DLD1 (cell line): ENCODE data around the gene PHYKPL.
"Not testable (repeated sequence)": the region's sequence is repeated elsewhere in the genome, so short reads cannot be mapped to it uniquely, and the experiment has no call there.

Experiments used
- in situ Hi-C: cut with HindIII; loops from 2 replicates; pipeline ENCODE4 v1.10.0; 2017; ENCODE audit warnings: low sequenced_read_pairs

PHYKPL gene

DNA sequence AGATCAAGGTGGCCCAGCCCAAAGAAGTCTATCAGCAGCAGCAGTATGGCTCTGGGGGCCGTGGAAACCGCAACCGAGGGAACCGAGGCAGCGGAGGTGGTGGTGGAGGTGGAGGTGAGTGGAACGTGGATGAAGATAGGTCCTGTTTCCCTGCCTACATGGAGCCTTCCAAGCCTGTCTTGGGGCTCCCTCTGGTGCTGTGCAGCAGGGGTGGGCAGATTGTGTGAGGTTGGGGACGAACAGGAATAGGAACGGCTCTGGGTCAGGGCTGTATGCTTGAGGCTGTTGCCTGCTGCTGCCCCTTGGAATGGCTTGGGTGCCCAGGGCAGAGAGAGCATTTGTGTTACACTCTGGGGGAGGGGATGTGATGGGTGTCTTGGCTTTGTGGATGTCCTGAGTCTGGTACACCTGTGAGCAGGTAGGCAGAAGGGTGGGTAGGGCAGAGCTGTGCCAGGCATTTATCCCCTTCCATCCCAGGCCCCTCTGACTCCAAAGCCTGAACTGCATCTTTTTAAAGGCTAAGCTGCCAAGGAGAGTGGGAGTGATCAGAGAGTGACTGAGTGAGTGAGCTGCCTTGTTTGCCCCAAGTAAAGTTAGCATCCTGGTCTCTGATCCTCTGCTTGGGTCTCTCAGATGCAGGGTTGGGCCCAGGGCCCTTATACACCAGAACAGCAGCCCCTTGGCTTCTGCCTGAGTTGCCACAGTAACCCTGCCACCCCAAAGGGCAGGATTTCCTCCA is 23.1 kb downstream of the PHYKPL start:
- in situ Hi-C loops = no loop called here

DNA sequence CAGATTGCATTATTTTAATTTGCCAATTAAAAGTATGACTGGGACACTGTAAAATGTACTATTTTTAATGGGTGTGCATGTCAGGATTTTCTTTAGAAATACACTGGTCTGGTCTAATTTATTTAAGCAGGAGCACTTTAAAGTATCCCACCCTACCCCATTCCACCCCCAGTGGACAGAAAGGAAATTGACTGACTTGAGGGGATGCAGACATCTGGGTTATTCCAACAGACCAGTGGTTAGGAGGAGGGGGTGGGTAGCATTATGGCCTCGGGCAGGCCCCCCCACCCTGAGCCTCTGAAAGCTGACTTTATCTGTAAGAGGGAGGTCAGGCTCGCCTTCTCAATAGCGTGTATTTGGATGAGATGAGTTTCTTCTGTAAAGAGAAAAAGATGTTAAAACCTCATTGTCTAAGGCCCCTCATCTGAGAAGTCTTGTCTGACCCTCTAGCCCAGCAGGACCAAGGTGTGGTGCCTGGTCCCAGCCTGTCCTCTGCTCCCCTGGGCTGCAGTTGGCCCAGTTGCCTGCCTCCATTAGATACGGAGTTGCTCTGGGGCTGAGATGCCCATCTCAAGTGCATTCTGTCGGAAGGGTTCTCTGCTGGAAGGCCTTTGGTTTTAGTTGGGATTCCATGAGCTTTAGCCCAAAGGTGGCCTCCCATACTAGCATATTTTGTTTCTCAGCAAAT is 23.9 kb downstream of the PHYKPL start:
- in situ Hi-C loops = no loop called here

DNA sequence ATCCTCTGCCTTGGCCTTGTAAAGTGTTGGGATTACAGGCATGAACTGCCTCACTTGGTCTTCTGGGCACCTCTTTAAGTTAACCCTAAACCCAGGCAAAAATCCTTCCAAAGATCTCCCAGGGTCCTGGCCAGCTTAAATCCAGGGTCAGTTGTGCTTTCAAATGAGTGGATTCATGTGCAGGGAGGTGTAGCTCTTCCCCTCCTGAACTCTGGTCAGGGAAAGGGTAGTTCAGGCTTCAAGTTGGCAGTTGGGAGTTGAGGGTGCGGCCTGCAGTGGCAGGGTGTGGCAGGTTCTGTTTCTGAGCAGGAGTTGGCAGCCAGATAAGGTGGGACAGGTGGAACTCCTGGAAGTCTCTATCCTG is 24.7 kb downstream of the PHYKPL start:
- in situ Hi-C loops = no loop called here

DNA sequence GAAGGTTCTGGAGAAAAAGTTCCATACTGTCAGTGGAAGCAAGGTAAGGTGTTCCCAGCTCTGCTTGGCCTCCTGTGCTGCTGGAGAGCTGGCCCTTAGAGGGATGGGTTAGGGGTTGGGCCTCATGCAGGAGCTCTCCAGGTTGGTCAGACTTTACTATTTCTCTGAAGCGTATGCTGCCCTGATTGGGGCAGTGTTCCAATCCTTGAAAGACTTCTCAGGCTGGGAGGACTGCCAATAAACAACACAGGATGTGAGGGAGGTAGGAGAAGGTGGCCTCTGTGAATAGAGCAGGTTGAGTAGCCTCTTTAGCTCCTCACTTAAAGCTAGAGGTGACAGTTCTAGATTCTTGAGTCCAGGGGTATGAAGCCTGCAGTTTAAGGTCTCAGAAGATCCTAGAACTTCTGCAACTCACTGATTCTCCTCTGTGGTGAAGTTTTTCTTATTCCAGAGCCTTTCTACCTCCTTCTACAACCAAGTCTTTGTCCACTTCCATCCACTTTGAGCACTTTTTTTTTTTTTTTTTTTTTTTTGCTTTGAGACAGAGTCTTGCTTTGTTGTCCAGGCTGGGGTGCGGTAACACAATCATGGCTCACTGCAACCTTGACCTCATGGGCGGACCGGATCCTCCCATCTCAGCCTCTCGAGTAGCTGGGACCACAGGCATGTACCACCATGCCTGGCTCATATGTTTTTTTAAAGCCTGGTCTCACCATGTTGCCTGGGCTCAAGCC is 25.3 kb downstream of the PHYKPL start:
- in situ Hi-C loops = no loop called here

DNA sequence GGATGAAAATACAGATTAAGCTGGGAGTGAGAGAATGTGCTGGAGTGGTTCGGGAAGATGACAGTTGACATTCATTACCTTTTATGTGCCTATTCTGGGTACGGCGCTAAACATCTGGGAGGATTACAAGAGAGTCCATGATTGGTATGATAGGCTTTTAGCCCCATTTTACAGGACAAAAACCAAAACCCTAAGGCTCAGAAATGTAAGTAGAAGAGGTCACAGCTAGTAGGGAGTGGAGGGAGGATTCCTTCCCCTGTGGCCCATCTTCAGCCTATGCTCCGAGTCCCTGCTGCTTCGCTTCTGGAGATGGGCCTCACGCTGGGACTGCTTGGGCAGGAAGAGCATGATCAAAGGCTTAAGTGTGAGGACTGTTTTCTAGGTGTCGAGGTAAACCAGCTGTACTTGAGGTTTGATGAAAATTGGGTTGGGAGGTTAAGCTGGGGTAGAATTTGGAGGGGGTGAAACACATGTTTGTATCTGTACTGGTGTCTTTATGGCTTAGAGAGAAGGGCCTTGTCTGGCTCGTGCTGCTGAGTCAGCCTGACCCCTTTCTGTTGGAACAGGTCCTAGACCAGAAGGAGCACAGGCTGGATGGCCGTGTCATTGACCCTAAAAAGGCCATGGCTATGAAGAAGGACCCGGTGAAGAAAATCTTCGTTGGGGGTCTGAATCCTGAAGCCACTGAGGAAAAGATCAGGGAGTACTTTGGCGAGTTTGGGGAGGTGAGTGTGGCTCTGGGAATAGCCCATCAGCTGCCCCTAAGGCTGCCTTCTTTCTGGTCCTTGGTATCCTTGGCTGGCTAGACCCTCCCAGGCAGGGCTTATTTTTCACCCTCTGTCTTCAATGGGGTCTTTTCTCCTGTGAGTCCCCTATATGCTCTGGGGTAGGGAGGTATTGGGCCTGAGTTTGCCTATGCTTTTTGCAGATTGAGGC is 26.2 kb downstream of the PHYKPL start:
- in situ Hi-C loops = no loop called here

DNA sequence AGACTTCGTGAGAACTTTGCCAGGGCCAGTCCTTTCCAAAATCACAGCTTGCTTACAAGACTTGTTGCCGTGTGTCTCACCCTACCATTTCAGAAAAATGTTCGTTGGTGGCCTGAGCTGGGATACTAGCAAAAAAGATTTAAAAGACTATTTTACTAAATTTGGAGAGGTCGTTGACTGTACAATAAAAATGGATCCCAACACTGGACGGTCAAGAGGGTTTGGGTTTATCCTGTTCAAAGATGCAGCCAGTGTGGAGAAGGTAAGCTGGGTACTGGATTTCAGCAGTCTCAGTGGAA is 26.9 kb downstream of the PHYKPL start:
- in situ Hi-C loops = no loop called here

DNA sequence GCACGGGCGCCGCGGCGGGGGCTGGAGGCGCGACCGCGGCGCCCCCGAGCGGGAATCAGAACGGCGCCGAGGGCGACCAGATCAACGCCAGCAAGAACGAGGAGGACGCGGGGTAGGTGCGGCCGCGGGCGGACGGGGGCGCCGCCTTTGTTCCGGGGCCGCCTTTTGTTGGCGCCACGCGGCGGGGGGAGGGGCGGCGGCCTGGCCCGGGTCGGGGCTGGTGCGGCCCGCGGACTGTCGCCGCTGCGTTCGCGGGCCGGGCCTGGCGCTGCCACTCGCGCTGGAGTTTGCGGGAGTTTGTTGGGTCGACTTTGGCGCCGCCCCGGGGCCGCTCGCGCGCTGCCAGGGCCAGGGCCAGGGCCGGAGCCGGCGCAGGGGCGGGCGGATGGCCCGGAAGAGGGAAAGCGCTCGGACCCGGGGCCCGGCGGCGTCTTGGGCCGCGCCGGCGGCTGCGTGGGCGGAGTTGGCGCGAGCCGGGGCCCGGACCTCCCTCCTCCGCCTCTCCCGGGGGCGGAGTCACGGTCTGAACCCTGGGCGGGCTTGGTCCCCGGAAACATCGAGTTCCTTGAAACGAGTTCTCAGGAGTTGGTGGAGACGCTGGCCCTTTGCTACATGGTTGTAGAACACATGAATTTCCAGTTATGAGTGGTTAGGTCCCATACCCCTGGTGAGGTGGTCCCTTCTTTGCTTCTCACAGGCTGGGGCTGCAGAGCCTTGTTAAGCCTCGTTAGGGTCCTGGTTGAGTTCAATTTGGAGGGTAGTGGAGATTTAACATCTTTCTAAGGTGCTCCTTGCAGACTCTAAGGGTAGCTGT is 27.5 kb downstream of the PHYKPL start:
- in situ Hi-C loops = no loop called here

DNA sequence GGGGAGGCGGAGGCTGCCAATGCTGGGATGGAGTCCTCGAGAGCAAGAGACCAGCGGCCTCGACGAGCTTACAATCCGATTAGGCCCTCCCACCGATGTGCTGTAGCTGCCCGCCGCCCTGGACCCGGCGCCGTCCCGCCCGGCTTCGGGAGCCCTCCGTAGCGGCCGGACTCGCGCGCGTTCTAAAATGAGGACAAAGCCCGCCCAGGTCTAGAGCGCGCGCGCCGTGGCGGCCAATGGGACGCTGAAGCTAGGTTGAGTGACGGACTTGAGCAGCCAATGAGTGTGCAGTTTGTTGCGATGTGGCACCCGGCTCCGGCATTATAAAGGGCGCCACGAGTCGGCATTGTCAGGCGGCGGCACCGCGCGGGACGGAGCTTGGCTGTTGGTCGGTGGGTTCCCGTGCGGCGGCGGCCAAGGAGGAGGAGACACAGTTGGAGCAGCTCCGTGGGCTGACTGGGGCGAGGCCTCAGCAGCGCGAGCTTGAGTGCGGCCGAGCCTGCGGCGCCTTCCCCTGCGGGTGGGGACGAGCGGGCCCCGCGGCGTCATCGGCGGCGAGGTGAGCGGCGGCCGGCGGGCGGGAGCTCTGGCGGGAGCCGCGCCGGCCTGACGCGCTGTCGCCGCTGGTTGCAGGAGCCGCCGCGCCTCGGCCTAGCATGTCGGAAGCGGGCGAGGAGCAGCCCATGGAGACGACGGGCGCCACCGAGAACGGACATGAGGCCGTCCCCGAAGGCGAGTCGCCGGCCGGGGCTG is 28.2 kb downstream of the PHYKPL start, which contains the start of gene HNRNPAB:
HNRNPAB (plus strand) TSS at position 352 of the 753 bp plus-strand sequence; CDS start at position 657, 305 bp downstream.
- in situ Hi-C loops = no loop called here

DNA sequence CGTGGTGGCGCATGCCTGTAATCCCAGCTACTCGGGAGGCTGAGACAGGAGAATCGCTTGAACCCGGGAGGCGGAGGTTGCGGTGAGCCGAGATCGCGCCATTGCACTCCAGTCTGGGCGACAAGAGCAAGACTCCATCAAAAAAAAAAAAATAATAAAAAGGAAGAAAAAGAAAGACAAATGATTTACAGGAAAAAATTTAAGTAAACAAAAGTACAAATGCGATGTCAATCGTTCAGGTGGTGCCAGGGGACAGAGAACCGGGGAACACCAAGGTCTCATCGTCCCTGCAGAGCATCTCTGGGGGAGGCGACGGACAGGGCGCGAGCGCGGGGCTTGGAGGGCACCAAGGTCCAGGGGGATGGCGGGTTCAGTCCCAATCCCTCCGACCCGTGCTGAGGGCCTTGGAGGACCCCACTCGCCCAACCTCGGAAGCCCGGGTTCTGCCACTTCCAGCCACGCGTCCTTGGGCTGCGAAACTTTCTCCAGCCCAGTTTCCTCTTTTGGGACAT is 28.9 kb downstream of the PHYKPL start:
- in situ Hi-C loops = no loop called here

DNA sequence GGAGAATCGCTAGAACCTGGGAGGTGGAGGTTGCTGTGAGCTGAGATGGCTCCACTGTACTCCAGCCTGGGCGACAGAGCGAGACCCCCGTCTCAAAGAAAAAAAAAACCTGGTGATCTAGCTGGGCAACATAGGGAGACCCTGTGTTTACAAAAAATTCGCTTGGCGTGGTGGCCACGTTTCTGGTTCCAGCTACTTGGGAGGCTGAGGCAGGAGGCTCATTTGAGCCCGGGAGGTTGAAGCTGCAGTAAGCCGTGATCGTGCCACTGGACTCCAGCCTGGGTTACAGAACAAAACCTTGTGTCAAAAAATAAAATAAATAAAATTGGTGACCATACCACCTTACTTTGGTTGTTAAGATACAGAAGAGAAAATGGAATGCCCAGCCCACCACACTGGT is 30.1 kb downstream of the PHYKPL start:
- in situ Hi-C loops = no loop called here

DNA sequence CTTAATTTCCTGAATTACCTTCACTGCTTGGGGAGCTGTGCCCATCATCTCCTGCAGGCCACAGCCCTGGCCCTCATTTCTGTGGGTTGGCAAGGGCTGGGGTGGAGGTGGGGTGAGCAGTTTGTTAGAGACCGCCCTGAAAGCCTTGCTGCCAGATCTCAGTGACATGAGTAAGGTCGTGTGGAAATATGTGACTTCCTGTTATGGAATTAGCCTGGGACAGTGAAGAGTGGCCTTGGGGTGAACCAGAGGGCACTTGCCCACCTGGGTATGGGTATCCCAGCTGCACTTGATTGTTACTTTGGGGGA is 30.7 kb downstream of the PHYKPL start:
- in situ Hi-C loops = no loop called here

DNA sequence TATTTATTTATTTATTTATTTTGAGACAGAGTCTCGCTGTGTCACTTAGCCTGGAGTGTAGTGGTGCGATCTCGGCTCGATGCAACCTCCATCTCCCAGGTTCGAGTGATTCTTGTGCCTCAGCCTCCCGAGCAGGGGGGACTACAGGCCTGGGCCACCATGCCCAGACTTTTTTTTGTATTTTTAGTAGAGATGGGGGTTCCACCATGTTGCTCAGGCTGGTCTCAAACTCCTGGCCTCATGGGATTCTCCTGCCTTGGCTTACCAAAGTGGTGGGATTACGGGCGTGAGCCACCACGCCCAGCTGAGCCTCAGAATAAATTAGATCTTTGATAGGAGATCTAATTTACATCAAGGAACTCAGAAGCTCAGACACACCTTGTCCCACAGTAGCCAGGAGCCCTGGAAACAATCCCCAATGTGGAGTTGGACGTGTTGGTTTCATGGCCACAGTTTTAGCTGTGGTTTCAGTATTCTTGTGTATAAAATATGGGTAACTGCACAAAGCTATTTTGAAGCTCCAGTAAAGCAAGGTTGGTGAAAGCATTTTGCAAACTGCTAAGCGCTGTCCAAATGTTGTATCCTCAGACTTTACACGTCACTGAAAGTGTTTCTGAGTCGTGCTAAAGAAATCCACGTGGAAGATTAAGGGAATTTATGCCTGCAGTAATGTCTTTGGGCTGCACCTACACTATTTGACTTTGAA is 31.2 kb downstream of the PHYKPL start:
- in situ Hi-C loops = no loop called here

DNA sequence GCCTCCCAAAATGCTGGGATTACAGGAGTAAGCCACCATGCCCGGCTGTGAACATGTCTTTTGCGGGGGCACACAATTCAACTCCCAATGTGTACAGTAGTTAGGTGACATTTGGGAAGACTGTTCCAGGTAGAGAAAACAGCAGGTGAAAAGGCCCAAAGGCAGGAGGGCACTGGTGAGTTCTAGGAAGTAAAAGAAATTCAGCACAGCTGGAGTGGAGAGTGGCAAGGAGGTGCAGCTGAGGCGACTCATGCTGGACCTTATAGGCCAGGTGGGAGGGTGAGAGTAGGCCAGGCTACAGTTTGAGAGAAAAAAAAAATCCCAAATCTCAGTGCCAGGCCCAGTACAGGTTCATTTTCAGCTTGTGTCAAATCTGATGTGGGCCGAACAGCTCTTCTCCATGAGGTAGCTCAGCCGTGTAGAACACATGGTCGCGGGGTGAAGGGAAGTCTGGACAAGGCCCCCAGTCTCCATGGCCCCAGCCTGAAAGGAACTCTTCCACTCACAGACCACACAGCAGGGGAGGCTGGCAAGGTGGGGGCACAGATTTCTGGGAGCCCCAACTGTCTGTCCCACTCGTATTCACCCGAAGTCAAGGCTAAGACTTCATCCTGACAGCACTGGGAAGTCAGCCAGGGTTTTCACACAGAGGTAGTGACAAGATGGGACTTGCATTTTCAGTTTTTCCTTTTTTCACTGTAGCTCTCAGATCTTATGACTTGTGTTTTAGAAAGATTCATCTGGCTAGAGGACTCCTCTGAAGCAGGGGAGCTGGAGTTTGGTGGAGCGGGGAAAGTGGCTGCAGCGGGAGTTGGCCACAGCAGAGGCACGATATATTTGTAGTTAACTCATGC is 32.8 kb downstream of the PHYKPL start:
- in situ Hi-C loops = no loop called here

DNA sequence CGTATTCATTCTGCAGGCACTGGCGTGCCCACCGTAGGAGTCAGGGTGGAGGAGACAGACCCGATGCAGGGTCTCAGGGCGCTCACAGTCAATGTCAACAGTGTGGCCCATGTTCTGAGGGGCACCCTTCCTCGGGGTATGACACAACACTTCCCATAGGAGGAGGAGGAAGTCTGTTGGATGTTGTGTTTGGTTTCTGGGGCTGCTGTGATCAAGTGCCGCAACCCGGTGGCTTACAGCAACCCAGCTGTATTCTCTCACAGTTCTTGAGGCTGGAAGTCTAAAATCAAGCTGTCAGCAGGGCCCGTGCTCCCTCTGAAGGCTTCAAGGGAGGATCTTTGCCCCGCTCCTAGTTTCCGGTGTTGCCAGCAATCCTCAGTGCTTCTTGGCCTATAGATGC is 33.9 kb downstream of the PHYKPL start:
- in situ Hi-C loops = no loop called here

DNA sequence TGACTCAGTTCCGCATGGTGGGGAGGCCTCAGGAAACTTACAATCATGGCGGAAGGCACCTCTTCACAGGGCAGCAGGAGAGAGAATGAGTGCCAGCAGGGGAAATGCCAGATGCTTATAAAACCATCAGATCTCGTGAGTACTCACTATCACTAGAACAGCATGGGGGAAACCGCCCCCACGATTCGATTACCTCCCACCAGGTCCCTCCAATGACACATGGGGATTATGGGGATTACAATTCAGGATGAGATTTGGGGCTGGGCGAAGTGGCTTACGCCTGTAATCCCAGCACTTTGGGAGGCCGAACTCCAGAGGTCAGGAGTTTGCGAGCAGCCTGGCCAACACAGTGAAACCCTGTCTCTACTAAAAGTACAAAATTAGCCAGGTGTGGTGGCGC is 34.5 kb downstream of the PHYKPL start:
- in situ Hi-C loops = not testable (repeated sequence)

DNA sequence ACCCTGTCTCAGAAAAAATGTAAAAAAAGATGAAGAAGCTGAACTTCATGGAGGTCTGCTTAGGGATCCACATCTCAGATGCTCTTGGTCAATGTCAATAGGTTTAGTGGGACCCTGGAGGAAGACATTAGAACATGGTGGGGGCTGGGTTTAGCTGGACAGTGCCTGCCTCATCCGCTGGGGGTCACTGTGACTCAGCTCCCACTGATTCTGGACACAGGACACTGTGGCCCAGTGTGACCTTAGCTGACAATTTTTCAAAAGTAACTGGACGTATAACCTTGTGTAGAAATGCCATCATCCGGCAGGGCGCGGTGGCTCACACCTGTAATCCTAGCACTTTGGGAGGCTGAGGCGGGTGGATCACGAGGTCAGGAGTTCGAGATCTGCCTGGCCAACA is 35.6 kb downstream of the PHYKPL start:
- in situ Hi-C loops = no loop called here

DNA sequence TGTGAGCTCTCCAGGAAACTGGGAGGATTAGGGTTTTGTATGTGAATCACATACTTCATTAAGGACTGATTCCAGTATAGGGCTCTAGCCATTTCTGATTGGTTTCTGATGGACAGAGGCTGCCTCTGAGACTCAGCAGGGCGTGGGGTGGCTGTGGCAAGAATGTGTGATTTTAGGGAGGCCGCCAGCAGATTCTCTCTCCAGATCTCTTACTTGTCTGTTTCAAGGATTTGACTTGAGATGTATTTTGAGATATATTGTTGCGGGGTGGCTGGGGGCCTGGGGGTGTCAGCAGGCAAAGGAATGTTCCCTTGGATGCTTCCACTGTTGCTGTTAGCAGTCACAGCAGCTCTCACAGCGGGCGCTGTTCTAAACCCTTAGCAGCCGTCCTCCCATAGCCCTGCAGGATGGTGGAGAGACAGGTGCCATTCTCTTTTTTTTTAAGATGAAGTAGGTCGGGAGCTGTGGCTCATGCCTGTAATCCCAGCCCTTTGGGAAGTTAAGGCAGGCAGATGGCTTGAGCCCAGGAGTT is 36.3 kb downstream of the PHYKPL start:
- in situ Hi-C loops = no loop called here

DNA sequence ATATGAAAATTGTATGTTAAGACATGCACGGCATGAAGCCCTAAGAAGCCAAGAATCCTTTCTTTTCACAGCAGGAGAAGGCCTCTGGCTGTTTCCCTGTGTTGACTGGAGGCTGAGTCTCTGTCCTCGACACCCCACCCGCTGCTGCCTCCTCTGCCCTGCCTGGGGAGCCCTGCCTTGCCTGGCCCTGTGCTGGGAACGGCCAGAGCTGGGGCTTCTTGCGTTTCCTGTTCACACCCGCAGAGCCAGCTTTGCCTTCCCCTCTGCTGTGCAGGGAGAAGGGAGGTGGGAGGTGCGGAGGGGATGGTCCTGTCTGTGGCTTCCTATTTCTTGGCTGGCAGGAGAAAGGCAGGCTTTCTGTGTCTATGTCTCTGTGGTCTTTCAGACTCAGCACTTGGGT is 38.6 kb downstream of the PHYKPL start:
- in situ Hi-C loops = no loop called here
